ENCODE results near the gene BMP5.

BMP5 gene

GRCh38 chr6:55875400-55875799 is at the start of gene BMP5:
BMP5 (minus strand) TSS chr6:55875590; CDS start chr6:55874865, 725 bp downstream.
- TF ChIP-seq USF1 (IDR thresholded peaks at IDR 0.05): no peak
- TF ChIP-seq ZBTB7A (IDR thresholded peaks at IDR 0.05; ENCODE audit: low read depth): no peak
- no peak for TF ChIP-seq REST (IDR thresholded peaks at IDR 0.05; ENCODE audit: low read depth)
- no peak for TF ChIP-seq RAD21 (IDR thresholded peaks at IDR 0.05; ENCODE audit: low read depth)
- TF ChIP-seq NFIC (IDR thresholded peaks at IDR 0.05): no peak
- no peak for TF ChIP-seq TEAD4 (IDR thresholded peaks at IDR 0.05)
- TF ChIP-seq CEBPB (IDR thresholded peaks at IDR 0.05): no peak
- TF ChIP-seq FOXM1 (IDR thresholded peaks at IDR 0.05; ENCODE audit: borderline replicate concordance, low read depth): no peak
- TF ChIP-seq YY1 (IDR thresholded peaks at IDR 0.05; ENCODE audit: low read depth): no peak
- TF ChIP-seq MAX (IDR thresholded peaks at IDR 0.05): no peak
- no peak for TF ChIP-seq EGR1 (IDR thresholded peaks at IDR 0.05)
- no peak for TF ChIP-seq TAF1 (IDR thresholded peaks at IDR 0.05; ENCODE audit: low read depth)
- no peak for TF ChIP-seq CREB1 (IDR thresholded peaks at IDR 0.05; ENCODE audit: low read depth)
- TF ChIP-seq TCF12 (IDR thresholded peaks at IDR 0.05; ENCODE audit: low read depth): no peak
- TF ChIP-seq EP300 (IDR thresholded peaks at IDR 0.05; ENCODE audit: borderline replicate concordance): no peak

- TF ChIP-seq USF1 (IDR thresholded peaks at IDR 0.05): no peak
- no peak for TF ChIP-seq CEBPB (IDR thresholded peaks at IDR 0.05)
These were observed 47.0 kb upstream of the BMP5 start for GRCh38 chr6:55922406-55922805.

GRCh38 chr6:55919716-55920308 is 44.4 kb upstream of the BMP5 start:
- TF ChIP-seq YY1 (IDR thresholded peaks at IDR 0.05; ENCODE audit: low read depth) (no peak), MAX (IDR thresholded peaks at IDR 0.05) (no peak), CREB1 (IDR thresholded peaks at IDR 0.05; ENCODE audit: low read depth) (no peak), ZBTB7A (IDR thresholded peaks at IDR 0.05; ENCODE audit: low read depth) (no peak), TEAD4 (IDR thresholded peaks at IDR 0.05) (no peak), REST (IDR thresholded peaks at IDR 0.05; ENCODE audit: low read depth) (no peak)

GRCh38 chr6:55918639-55919038 is 43.2 kb upstream of the BMP5 start:
- no peak for TF ChIP-seq RAD21 (IDR thresholded peaks at IDR 0.05; ENCODE audit: low read depth)
- TF ChIP-seq MAX (IDR thresholded peaks at IDR 0.05): no peak
- TF ChIP-seq EGR1 (IDR thresholded peaks at IDR 0.05): no peak
- TF ChIP-seq TAF1 (IDR thresholded peaks at IDR 0.05; ENCODE audit: low read depth): no peak
- no peak for TF ChIP-seq CREB1 (IDR thresholded peaks at IDR 0.05; ENCODE audit: low read depth)
- TF ChIP-seq USF1 (IDR thresholded peaks at IDR 0.05): no peak
- no peak for TF ChIP-seq CEBPB (IDR thresholded peaks at IDR 0.05)
- no peak for TF ChIP-seq NFIC (IDR thresholded peaks at IDR 0.05)
- no peak for TF ChIP-seq TEAD4 (IDR thresholded peaks at IDR 0.05)
- TF ChIP-seq EP300 (IDR thresholded peaks at IDR 0.05; ENCODE audit: borderline replicate concordance): no peak
- no peak for TF ChIP-seq FOXM1 (IDR thresholded peaks at IDR 0.05; ENCODE audit: borderline replicate concordance, low read depth)
- no peak for TF ChIP-seq YY1 (IDR thresholded peaks at IDR 0.05; ENCODE audit: low read depth)
- TF ChIP-seq TCF12 (IDR thresholded peaks at IDR 0.05; ENCODE audit: low read depth): no peak
- no peak for TF ChIP-seq ZBTB7A (IDR thresholded peaks at IDR 0.05; ENCODE audit: low read depth)
- TF ChIP-seq REST (IDR thresholded peaks at IDR 0.05; ENCODE audit: low read depth): no peak
